ENCODE measurements around the gene SPAG6.

The SPAG6 gene

DNA sequence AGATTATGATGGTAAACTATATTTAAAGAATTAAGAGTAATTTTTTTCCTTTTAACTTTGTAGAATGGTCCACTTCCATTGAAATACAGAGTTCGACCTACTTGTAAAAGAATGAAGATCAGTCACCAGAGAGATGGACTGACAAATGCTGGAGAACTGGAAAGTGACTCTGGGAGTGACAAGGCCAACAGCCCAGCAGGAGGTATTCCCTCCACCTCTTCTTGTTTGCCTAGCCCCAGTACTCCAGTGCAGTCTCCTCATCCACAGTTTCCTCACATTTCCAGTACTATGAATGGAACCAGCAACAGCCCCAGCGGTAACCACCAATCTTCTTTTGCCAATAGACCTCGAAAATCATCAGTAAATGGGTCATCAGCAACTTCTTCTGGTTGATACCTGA is 16.1 kb upstream of the SPAG6 start:
- Histone ChIP-seq H3K36me3 (ENCODE audit: insufficient read depth, low read length) (no peaks in the 10 kb centered on the region), H3K9ac (ENCODE audit: low read depth, low read length) (no peak overlapping the region), H3K4me1 (ENCODE audit: insufficient read depth, low read length) (peaks cover 19% of the 10 kb centered on the region), H3K9me3 (ENCODE audit: control insufficient read depth, insufficient read depth, low read length) (no peaks in the 10 kb centered on the region)

DNA sequence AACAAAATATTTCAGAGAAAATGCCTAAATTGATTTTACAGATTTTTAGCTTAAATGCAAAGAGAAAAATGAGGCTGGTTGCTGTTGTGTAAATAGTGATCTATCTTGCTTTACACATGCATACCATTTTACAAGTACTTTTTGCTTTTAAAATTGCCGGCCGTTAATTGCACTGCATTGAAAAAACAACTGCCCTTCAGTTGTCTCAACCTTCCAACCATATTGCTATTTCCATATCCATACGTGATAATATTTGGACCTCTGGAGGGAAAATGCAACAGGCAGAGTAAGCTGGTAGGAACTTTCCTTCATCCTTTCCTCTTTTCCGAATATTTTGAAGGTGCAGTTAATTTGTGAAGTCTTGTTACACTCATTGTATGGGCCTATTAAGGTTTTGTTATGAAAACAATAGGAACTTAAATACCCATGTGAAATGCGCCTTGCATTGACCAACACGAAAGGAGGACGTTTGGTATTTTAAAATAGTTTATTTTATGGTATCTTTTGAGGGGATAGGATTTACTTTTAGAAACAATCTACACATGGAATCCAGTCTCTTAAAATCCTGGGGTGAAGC is 13.1 kb upstream of the SPAG6 start:
- Histone ChIP-seq H3K9ac (ENCODE audit: low read depth, low read length) (no peak overlapping the region), H3K36me3 (ENCODE audit: insufficient read depth, low read length) (no peaks in the 10 kb centered on the region), H3K9me3 (ENCODE audit: control insufficient read depth, insufficient read depth, low read length) (no peaks in the 10 kb centered on the region; the same call in 1 of the 2 replicates), H3K4me1 (ENCODE audit: insufficient read depth, low read length) (peaks cover 3% of the 10 kb centered on the region; the same call in 1 of the 2 replicates)

DNA sequence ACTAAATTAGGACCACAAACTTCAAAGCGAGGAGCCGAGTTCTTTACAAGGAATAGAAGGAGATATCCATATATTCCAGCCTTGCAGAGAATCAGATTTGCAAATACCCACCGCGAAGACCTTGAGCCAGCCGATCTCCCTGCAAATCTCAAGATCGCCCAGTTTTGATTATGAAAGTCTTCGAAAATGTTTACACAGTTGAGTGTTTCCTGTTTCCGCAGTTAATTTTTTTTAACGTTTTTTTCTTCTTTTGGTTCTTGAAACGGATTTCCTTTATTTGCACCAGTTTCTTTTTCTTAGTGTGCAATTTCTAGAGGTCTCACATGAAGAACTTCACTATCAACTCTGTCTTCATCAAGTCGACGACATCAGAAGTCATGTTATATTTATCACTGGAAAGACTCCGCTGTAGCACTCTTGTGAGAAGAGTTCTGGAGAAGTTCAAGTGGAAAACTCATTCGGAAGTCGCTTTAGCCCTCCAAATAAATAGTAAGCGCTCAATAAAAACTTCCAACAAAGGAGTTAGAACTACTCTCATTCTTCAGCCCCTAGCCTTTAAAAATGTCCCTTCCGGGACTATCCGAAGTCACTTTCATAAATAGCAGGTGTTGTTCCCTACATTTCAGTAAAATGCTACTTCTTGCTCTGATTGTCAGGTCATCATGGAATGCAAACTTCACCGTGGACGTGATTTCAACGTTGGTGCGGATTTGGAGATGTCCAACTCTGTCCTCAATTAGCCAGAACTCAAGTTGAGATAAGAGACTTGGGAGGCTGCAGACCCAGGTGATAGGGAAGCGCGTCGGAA is 11.9 kb upstream of the SPAG6 start:
- H3K36me3 ChIP-seq (ENCODE audit: insufficient read depth, low read length) = no peaks in the 10 kb centered on the region
- H3K9ac ChIP-seq (ENCODE audit: low read depth, low read length) = peak overlapping the region; percentile 49; the same call in 1 of the 2 replicates
- H3K4me1 ChIP-seq (ENCODE audit: insufficient read depth, low read length) = peaks cover 3% of the 10 kb centered on the region; the same call in 1 of the 2 replicates
- no peaks in the 10 kb centered on the region; the same call in 1 of the 2 replicates for H3K9me3 ChIP-seq (ENCODE audit: control insufficient read depth, insufficient read depth, low read length)

DNA sequence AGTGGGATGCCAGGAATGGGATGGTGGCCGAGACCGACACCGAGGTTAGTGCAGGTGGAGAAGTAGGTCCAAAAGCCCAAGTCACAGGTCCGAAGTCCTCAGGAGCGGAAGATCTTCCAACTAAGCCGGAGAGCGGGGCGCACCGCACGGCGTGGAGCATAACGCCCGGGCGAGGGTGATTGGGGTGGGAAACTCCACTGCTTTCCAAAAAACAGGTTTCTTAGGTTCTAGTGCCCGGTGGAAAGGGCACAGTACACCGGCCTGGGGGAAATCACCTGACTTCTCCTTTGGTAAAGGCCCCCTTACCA is 11.4 kb upstream of the SPAG6 start:
- Histone ChIP-seq H3K9ac (ENCODE audit: low read depth, low read length) (peak overlapping the region; percentile 49; the same call in 1 of the 2 replicates), H3K4me1 (ENCODE audit: insufficient read depth, low read length) (peaks cover 3% of the 10 kb centered on the region; the same call in 1 of the 2 replicates), H3K36me3 (ENCODE audit: insufficient read depth, low read length) (no peaks in the 10 kb centered on the region), H3K9me3 (ENCODE audit: control insufficient read depth, insufficient read depth, low read length) (no peaks in the 10 kb centered on the region; the same call in 1 of the 2 replicates)

DNA sequence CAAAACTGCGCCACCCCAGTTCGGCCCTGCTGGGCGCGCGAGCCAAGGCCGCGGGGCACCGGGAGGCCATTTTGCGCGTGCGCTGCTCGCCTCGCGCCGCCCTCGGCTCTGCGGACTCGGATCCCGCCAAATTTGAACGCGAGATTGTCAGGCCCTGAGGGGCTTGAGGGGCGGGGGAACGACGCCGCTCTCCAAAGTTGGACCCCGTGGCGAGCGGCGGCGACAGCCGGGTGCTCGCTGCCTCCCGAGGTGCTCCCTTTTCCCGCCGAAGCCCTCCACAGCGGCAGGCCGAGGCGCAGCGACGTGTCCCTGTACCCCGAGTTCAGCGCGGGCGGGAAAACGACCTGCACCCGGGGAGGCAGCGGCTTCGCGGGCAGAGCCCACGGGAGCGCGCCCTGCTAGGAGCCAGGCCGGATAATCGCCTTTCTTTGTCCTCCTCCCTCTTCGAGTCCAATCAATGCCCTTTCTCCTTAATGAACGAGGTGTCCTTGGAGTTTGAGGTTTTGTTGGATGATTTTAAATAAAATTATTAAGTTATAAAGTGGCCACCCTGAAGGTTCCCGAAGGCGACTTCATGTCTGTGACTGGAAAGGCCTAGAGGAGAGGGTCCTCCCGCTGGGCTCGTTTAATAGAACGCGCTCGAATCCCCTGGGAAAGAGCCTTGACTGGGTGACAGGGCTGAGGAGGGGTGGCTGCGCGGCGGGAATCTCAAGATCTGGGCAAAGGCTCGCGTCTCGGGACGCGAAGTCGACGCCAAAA is 10.7 kb upstream of the SPAG6 start:
- H3K36me3 ChIP-seq (ENCODE audit: insufficient read depth, low read length) = no peaks in the 10 kb centered on the region
- peak overlapping the region; percentile 57; the same call in 1 of the 2 replicates for H3K9ac ChIP-seq (ENCODE audit: low read depth, low read length)
- no peaks in the 10 kb centered on the region; the same call in 1 of the 2 replicates for H3K9me3 ChIP-seq (ENCODE audit: control insufficient read depth, insufficient read depth, low read length)
- peaks cover 3% of the 10 kb centered on the region; the same call in 1 of the 2 replicates for H3K4me1 ChIP-seq (ENCODE audit: insufficient read depth, low read length)

DNA sequence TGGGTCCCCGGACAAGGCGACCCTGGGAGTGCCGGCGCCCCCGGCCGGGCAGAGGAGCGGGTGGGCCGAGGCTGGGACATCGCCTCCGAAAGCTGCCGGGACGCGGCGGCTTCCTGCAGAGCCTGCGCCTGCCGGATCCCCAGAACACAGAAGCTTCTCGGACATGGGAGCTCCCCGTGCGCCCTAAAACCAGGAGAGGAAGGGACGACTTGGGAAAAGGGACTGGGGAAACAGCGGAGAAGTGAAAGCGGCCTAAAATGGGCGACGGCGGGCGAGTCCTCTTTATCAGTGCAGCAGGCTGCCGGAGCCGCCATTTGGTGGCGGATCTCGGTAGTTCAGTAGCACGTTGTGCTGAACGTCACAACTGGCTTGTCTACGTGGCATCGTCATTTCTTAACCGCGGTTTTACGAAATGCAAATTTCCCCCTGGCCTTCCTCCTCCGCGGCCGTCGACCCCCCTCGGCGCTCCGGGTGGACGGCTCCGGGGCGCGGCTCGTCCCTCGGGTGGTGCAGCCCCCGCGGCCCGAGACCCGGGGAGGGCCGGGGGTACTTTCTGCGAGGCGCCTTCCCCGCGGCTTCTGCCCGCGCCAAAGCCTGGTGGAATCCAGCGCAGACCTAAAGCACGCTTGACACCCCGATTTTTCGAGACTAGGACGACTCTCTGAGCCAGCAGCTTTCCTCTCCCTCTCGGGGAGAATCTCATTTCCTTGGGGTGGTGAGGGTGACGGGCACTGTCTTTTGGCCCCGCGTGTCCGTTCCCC is 9.9 kb upstream of the SPAG6 start:
- H3K9ac ChIP-seq (ENCODE audit: low read depth, low read length) = peak overlapping the region; percentile 57; the same call in 1 of the 2 replicates
- H3K36me3 ChIP-seq (ENCODE audit: insufficient read depth, low read length) = no peaks in the 10 kb centered on the region
- peaks cover 3% of the 10 kb centered on the region; the same call in 1 of the 2 replicates for H3K4me1 ChIP-seq (ENCODE audit: insufficient read depth, low read length)
- H3K9me3 ChIP-seq (ENCODE audit: control insufficient read depth, insufficient read depth, low read length) = no peaks in the 10 kb centered on the region; the same call in 1 of the 2 replicates

DNA sequence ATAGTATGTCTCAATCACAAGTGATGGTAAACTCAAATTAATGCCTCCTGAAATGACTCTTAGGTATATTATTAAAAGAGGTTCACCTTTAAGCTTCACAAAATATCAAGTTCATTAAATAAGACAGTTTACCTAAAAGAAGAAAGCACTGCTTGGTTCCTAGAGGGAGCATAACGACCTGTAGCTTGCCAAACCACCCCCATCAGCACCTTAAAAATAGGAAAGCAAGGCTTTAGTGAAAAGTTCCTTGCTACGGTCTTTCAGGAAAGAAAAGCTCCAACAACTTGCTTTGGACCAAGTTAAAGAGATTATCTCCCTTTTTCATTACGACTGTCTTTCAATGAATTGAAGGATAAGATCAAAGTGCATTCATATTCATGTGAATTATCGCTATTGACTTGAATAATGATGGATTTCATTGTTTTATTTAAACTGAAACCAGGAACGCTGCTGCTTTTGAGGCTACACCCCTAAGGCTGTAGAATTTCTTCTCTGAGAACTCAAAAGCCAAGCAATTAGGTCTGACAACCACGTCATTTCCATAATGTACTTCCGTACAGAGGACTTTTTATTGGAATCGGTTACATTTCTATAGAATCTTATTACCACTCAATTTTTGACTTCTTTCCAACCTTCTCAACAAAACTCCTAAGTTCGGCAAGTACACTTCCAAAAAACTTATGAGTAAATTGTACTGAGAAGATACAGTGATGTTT is 7.0 kb upstream of the SPAG6 start:
- H3K9ac ChIP-seq (ENCODE audit: low read depth, low read length) = no peak overlapping the region
- no peaks in the 10 kb centered on the region for H3K36me3 ChIP-seq (ENCODE audit: insufficient read depth, low read length)
- no peaks in the 10 kb centered on the region for H3K4me1 ChIP-seq (ENCODE audit: insufficient read depth, low read length)
- H3K9me3 ChIP-seq (ENCODE audit: control insufficient read depth, insufficient read depth, low read length) = no peaks in the 10 kb centered on the region; the same call in 1 of the 2 replicates

GRCh38 chr10:22338931-22339330 is 6.4 kb upstream of the SPAG6 start:
- Histone ChIP-seq H3K36me3 (ENCODE audit: insufficient read depth, low read length) (no peaks in the 10 kb centered on the region), H3K4me1 (ENCODE audit: insufficient read depth, low read length) (no peaks in the 10 kb centered on the region), H3K9me3 (ENCODE audit: control insufficient read depth, insufficient read depth, low read length) (no peaks in the 10 kb centered on the region; the same call in 1 of the 2 replicates), H3K9ac (ENCODE audit: low read depth, low read length) (no peak overlapping the region)

- no peaks in the 10 kb centered on the region for H3K36me3 ChIP-seq (ENCODE audit: insufficient read depth, low read length)
- H3K4me1 ChIP-seq (ENCODE audit: insufficient read depth, low read length) = no peaks in the 10 kb centered on the region
- H3K9ac ChIP-seq (ENCODE audit: low read depth, low read length) = peak overlapping the region; percentile 83; the same call in 1 of the 2 replicates
- H3K9me3 ChIP-seq (ENCODE audit: control insufficient read depth, insufficient read depth, low read length) = no peaks in the 10 kb centered on the region; the same call in 1 of the 2 replicates
Measured at GRCh38 chr10:22339761-22340328, 5.5 kb upstream of the SPAG6 start.

DNA sequence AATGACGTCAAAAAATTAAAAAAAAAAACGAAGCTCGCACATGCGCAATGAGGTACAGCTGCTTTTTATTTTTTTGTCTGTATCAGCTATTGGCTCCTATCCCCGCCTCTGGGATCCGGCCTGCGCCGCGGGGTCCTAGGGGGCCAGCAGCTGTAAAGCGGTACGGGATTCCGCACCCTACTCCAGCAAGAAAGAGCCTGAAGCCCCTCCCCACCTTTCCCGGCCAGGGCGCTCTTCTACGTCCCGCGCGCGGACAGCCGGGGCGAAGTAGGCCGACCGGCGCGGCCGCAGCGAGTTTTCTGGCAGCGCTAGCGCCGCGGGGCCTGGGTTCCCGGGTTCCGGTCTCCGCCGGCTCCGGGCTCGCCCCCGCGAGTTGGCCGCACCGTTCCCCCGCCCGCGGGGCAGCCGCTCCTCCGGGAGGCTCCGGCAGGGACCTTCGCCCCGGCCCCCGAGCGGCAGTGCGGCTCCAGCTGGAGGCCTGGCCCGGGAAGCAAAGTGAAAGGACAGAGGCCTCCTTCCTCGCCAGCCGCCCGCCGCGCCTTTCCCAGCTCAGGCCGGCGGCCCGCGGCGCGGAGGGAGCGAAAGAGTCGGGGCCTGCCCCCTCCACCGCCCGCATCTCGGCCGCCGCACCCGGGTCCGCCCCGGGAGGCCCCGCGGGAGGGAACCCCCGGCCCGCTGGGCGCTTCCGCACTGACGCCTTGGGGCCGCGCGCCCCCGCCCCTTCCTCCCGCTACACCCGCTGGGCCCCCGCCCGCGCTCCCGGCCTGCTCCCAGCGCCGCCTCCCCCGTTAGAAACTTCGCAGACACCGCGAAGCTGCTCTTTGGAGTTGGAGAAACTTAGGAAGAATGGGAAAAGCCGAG is 4.7 kb upstream of the SPAG6 start:
- Histone ChIP-seq H3K4me1 (ENCODE audit: insufficient read depth, low read length) (no peaks in the 10 kb centered on the region), H3K36me3 (ENCODE audit: insufficient read depth, low read length) (no peaks in the 10 kb centered on the region), H3K9ac (ENCODE audit: low read depth, low read length) (peak overlapping the region; percentile 83), H3K9me3 (ENCODE audit: control insufficient read depth, insufficient read depth, low read length) (no peaks in the 10 kb centered on the region)

DNA sequence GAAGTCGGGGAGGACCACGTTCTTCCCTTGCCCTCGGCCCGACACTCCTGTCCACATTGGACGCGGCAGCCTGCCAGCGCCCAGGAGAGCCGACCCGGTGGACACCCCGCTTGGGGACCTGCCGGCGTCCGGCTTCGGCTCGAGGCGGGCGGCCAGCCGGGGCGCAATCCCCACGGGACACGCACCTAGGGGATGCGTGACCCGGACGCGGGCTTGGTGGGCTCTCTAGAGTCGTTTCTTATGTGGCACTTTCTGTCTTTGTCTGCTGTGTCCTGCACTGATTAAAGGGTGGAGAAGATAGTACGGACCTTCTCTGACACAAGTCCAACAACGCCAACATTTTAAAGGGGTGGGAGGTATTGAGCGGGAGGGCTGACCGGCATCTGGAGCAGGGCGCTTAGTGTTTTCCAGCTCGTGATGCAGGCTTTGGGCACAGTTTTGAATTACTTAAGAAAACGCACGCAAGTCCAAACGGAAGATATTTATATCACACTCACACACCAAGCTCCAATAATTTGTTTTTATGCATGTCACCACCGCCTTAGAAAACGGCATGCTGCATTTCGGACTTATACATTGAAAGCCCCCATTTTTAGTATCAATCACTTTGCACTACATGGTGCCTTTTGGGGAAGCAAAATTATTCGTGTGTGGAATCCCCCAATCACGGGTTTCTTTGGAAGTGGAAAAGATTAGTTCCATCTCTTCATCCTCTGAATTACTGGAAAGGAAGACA is 3.9 kb upstream of the SPAG6 start:
- H3K36me3 ChIP-seq (ENCODE audit: insufficient read depth, low read length) = no peaks in the 10 kb centered on the region
- no peaks in the 10 kb centered on the region for H3K9me3 ChIP-seq (ENCODE audit: control insufficient read depth, insufficient read depth, low read length)
- H3K4me1 ChIP-seq (ENCODE audit: insufficient read depth, low read length) = no peaks in the 10 kb centered on the region
- peak overlapping the region; percentile 83; the same call in 1 of the 2 replicates for H3K9ac ChIP-seq (ENCODE audit: low read depth, low read length)

DNA sequence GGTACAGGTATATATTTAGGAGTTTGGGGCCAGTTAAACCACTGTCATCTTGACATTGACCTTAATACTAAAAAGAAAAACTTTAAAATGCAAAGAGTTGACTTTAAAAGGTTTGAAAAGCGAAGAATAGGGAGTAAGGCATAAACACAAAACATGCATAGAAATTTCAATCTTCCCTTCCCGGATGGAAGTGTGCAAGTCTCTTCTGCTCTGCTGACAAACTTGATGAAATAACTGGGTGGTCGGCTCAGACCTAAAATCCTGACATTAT is 3.4 kb upstream of the SPAG6 start:
- Histone ChIP-seq H3K36me3 (ENCODE audit: insufficient read depth, low read length) (no peaks in the 10 kb centered on the region), H3K9me3 (ENCODE audit: control insufficient read depth, insufficient read depth, low read length) (no peaks in the 10 kb centered on the region), H3K9ac (ENCODE audit: low read depth, low read length) (no peak overlapping the region), H3K4me1 (ENCODE audit: insufficient read depth, low read length) (no peaks in the 10 kb centered on the region)

All from ES-I3 (cell line).